Keratinocyte (primary cell): ENCODE results near the gene TP53BP2. TPM values are rescaled to one million over a fixed set of nuclear protein-coding genes. Genes with fewer than 3 reads are reported as not detected.
"Not testable (repeated sequence)": the region's sequence is repeated elsewhere in the genome, so short reads cannot be mapped to it uniquely, and the experiment has no call there.

ENCODE experiments used
- DNase-seq: peaks from one replicate; pipeline ENCODE4 v3.0.0-alpha.2; 2011; ENCODE audit warnings: low read depth, missing footprints, low spot score
- FAIRE-seq: peaks from 2 replicates; lab custom pipeline; 2011; peaks lifted over from hg19 to GRCh38; lab: Jason Lieb, UNC
- H2AFZ ChIP-seq: 2 replicates; pipeline ENCODE4 v1.6.0; 2012; ENCODE audit warnings: low read length, control low read depth, inconsistent platforms; ENCODE audit not compliant: control insufficient read depth
- H3K27ac ChIP-seq: 2 replicates; pipeline ENCODE4 v1.5.1; 2011; ENCODE audit warnings: low read length; ENCODE audit not compliant: control insufficient read depth, insufficient read depth
- H3K27me3 ChIP-seq: 3 replicates; pipeline ENCODE4 v1.6.0; 2011; ENCODE audit warnings: low read length; ENCODE audit not compliant: control insufficient read depth, insufficient read depth; ENCODE audit errors: extremely low read depth
- H3K36me3 ChIP-seq, 2 experiments: 2 replicates in 1 of 2; 3 replicates in 1 of 2; pipeline ENCODE4 v1.5.1; 2011; ENCODE audit warnings: low read length in 2 of 2, mild to moderate bottlenecking in 1 of 2; ENCODE audit not compliant: control insufficient read depth in 2 of 2, insufficient read depth in 2 of 2; ENCODE audit errors: extremely low read depth in 1 of 2
- H3K4me1 ChIP-seq: 3 replicates; pipeline ENCODE4 v1.5.1; 2011; ENCODE audit warnings: low read length; ENCODE audit not compliant: control insufficient read depth, insufficient read depth; ENCODE audit errors: extremely low read depth
- H3K4me2 ChIP-seq: 3 replicates; pipeline ENCODE4 v1.6.0; 2011; ENCODE audit warnings: low read depth, low read length; ENCODE audit not compliant: control insufficient read depth, insufficient read depth; ENCODE audit errors: extremely low read depth
- H3K4me3 ChIP-seq, 3 experiments: fragments of 200-600 bp in 1 of 3; sonication (generic) in 1 of 3; 2 replicates in 2 of 3; 3 replicates in 1 of 3; pipeline ENCODE4 v1.5.1; 2011 to 2016; ENCODE audit warnings: low read length in 3 of 3, mild to moderate bottlenecking in 3 of 3, control low read depth in 2 of 3, inconsistent platforms in 1 of 3, low read depth in 1 of 3, mixed read lengths in 1 of 3, mixed run types in 1 of 3, moderate library complexity in 1 of 3; ENCODE audit not compliant: control insufficient read depth in 2 of 3, insufficient read depth in 2 of 3; ENCODE audit errors: extremely low read depth in 1 of 3
- H3K79me2 ChIP-seq: 2 replicates; pipeline ENCODE4 v1.6.0; 2012; ENCODE audit warnings: low read length; ENCODE audit not compliant: control insufficient read depth, insufficient read depth
- H3K9ac ChIP-seq: 3 replicates; pipeline ENCODE4 v1.6.0; 2011; ENCODE audit warnings: low read length; ENCODE audit not compliant: control insufficient read depth, insufficient read depth; ENCODE audit errors: extremely low read depth
- H3K9me1 ChIP-seq: 3 replicates; pipeline ENCODE4 v1.6.0; 2011; ENCODE audit warnings: low read length; ENCODE audit not compliant: control insufficient read depth, insufficient read depth; ENCODE audit errors: extremely low read depth
- H3K9me3 ChIP-seq: 2 replicates; pipeline ENCODE4 v1.5.1; 2012; ENCODE audit warnings: low read depth, low read length; ENCODE audit not compliant: control insufficient read depth
- H4K20me1 ChIP-seq: 3 replicates; pipeline ENCODE4 v1.6.0; 2011; ENCODE audit warnings: low read length; ENCODE audit not compliant: control insufficient read depth, insufficient read depth; ENCODE audit errors: extremely low read depth
- CTCF ChIP-seq, 3 experiments: IDR thresholded peaks in 1 of 3; conservative IDR thresholded peaks in 1 of 3; optimal IDR thresholded peaks in 1 of 3; 2 replicates in 2 of 3; 3 replicates in 1 of 3; pipeline versions ENCODE3 to v1.5.1; 2011; ENCODE audit warnings: low read length in 3 of 3, mild to moderate bottlenecking in 3 of 3, moderate library complexity in 2 of 3, control low read depth in 1 of 3, inconsistent platforms in 1 of 3; ENCODE audit not compliant: insufficient read depth in 2 of 3; ENCODE audit errors: extremely low read depth in 1 of 3
- EZH2 ChIP-seq: IDR thresholded peaks from one replicate; pipeline ENCODE4 v1.6.1; 2012; ENCODE audit warnings: inconsistent platforms, mild to moderate bottlenecking, low read length, moderate library complexity
- dilution Hi-C: fragments of 300-500 bp; cut with MboI; formaldehyde crosslinking; loops from one replicate; pipeline ENCODE4 v1.7.0; 2020; ENCODE audit warnings: low sequenced_read_pairs; ENCODE audit not compliant: extremely low pct_ligation_motif_present
- polyA plus RNA-seq, 5 experiments: library from polyadenylated mRNA; depleted of rRNA in 3 of 5; stranded (reverse) in 3 of 5; stranded (forward) in 1 of 5; unstranded in 1 of 5; fragments of >200 nt; gene quantifications; 1 replicate in 1 of 5; 2 replicates in 3 of 5; 3 replicates in 1 of 5; pipeline versions ENCODE4 v1.2.1 to v1.2.3, GENCODE V29; 2011 to 2012; ENCODE audit warnings: missing spikeins in 2 of 5, low read depth in 1 of 5, low replicate concordance in 1 of 5

Gene TP53BP2
- polyA plus RNA-seq, 1 donor (not counting 4 experiments of a cell fraction or from before 2014, with no cell fraction given) = 22.5 TPM

DNA sequence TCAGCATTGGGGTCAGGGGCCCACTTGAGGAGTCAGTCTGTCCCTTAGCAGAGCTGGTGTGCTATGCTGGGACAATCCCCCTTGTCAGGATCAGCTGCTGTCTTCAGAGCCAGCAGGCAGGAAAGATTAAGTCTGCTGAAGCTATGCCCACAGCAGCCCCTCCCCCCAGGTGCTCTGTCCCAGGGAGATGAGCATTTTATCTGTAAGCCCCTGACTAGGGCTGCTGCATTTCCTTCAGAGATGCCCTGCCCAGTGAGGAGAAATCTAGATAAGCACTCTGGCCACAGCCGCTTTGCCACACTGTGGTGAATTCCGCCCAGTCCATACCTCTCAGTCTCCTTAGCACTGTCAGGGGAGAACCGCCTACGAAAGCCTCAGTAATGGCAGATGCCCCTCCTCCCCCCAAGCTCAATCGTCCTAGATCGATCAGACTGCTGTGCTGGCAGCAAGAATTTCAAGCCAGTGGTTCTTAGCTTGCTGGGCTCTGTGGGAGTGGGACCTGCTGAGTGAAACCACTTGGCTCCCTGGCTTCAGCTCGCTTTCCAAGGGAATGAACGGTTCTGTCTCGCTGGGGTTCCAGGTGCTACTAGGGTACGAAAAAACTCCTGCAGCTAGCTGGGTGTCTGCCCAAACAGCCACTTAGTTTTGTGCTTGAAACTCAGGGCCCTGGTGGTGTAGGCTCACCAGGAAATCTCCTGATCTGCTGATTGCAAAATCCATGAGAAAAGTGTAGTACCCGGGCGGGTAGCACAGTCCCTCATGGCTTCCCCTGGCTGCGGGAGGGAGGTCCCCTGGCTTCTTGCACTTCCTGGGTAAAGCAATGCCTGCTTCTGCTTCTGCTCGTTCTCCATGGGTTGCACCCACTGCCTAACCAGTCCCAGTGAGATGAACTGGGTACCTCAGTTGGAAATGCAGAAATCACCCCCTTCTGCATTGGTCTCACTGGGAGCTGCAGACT lies 25.1 kb upstream of the TP53BP2 start:
- no peaks in the 10 kb centered on the region for H3K9me3 ChIP-seq
- H2AFZ ChIP-seq = no peak overlapping the region
- no peak overlapping the region for H3K4me2 ChIP-seq
- no peaks in the 10 kb centered on the region for H3K27me3 ChIP-seq
- TF ChIP-seq CTCF (optimal IDR thresholded peaks at IDR 0.05 in 1 of 3, IDR thresholded peaks at IDR 0.05 in 1 of 3, conservative IDR thresholded peaks at IDR 0.05 in 1 of 3; ENCODE audit: extremely low read depth in 1 of 3, insufficient read depth in 2 of 3, low read length in 3 of 3) = no peak
- no peak for TF ChIP-seq EZH2
- H3K4me3 ChIP-seq = no peak overlapping the region
- no peak overlapping the region for H3K27ac ChIP-seq
- H3K9ac ChIP-seq = no peak overlapping the region
- dilution Hi-C loops = no loop called here
- H4K20me1 ChIP-seq = no peaks in the 10 kb centered on the region
- H3K36me3 ChIP-seq = no peaks in the 10 kb centered on the region
- FAIRE-seq = no peak
- no peak for DNase-seq
- H3K9me1 ChIP-seq = no peaks in the 10 kb centered on the region
- no peaks in the 10 kb centered on the region for H3K79me2 ChIP-seq
- H3K4me1 ChIP-seq = peaks cover 11% of the 10 kb centered on the region

DNA sequence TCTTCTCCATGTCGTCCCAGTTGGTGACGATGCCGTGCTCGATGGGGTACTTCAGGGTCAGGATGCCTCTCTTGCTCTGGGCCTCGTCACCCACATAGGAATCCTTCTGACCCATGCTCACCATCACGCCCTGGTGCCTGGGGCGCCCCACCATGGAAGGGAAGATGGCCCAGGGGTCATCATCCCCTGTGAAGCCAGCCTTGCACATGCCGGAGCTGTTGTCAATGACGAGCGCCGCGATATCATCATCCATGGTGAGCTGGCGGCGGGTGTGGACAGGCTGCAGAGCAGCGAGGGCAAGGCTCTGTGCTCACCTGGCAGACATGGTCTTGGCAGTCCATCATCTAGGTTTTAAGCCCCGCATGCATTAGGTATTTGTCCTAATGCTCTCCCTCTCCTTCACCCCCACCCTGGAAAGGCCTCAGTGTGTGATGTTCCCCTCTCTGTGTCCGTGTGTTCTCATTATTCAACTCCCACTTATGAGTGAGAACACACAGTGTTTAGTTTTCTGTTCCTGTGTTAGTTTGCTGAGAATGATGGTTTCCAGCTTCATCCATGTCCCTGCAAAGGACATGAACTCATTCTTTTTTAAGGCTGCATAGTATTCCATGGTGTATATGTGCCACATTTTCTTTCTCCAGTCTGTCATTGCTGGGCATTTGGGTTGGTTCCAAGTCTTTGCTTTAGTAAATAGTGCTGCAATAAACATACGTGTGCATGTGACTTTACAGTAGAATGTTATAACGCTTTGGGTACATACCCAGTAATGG lies 19.0 kb upstream of the TP53BP2 start:
- H4K20me1 ChIP-seq, dilution Hi-C loops, H3K9me3 ChIP-seq, H2AFZ ChIP-seq, H3K4me1 ChIP-seq, H3K27me3 ChIP-seq, H3K79me2 ChIP-seq, H3K27ac ChIP-seq, FAIRE-seq, DNase-seq, H3K4me3 ChIP-seq, H3K36me3 ChIP-seq, H3K4me2 ChIP-seq, H3K9ac ChIP-seq, H3K9me1 ChIP-seq: not testable (repeated sequence)
